NCI-H1436 (cell line): ENCODE data around the gene KIF18B.

Source experiments
- DNase-seq: peaks from one replicate; lab custom pipeline; 2025; lab: John Stamatoyannopoulos, UW

Gene KIF18B

DNA sequence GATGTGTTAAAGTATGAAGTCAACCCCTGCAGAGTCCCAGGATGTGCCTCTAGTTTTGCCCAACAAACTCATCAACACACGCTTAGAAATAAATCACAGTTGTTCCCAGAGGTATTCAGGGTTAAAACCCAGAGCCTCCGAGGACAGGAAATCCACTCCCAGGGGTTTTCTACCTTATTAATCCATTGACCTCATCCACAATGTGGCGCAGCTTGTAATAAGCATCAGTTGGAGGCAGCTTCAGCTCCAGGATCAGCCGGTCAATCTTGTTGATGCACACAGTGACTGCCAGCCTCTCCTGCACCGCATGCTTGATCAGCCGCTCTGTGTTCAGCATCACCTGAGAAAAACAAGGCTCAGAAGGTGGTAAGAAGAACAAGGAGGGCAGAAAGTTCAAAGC is 71.8 kb downstream of the KIF18B start:
- DNase-seq: no peak
